OCI-LY7 (cell line): Measurements from ENCODE around the gene ZPBP2.

Source experiments
- CTCF ChIP-seq: fragments of 200-600 bp; sonication (generic); conservative IDR thresholded peaks from 2 replicates; pipeline ENCODE4 v1.5.1; 2014; ENCODE audit warnings: mild to moderate bottlenecking, antibody characterized with exemption, low read length, moderate library complexity, mixed read lengths
- EZH2phosphoT487 ChIP-seq: fragments of 200-600 bp; sonication (generic); IDR thresholded peaks from 2 replicates; pipeline ENCODE4 v1.6.1; 2018; ENCODE audit warnings: low read depth, borderline replicate concordance, mild to moderate bottlenecking, mixed run types, antibody characterized with exemption, low read length, moderate library complexity, mixed read lengths

GRCh38 chr17:39846205-39846604, 21.8 kb upstream of the ZPBP2 start:
- TF ChIP-seq CTCF (no peak), EZH2phosphoT487 (no peak)
